ENCODE measurements around the gene RPL11. TPM values are rescaled to one million over a fixed set of nuclear protein-coding genes. Genes with fewer than 3 reads are reported as not detected.

Gene RPL11
- total and polyA plus RNA-seq, 2 of the 8 experiments (the other 6 are each of a cell fraction or from before 2014, with no cell fraction given), result 1,192 to 1,426 TPM

DNA sequence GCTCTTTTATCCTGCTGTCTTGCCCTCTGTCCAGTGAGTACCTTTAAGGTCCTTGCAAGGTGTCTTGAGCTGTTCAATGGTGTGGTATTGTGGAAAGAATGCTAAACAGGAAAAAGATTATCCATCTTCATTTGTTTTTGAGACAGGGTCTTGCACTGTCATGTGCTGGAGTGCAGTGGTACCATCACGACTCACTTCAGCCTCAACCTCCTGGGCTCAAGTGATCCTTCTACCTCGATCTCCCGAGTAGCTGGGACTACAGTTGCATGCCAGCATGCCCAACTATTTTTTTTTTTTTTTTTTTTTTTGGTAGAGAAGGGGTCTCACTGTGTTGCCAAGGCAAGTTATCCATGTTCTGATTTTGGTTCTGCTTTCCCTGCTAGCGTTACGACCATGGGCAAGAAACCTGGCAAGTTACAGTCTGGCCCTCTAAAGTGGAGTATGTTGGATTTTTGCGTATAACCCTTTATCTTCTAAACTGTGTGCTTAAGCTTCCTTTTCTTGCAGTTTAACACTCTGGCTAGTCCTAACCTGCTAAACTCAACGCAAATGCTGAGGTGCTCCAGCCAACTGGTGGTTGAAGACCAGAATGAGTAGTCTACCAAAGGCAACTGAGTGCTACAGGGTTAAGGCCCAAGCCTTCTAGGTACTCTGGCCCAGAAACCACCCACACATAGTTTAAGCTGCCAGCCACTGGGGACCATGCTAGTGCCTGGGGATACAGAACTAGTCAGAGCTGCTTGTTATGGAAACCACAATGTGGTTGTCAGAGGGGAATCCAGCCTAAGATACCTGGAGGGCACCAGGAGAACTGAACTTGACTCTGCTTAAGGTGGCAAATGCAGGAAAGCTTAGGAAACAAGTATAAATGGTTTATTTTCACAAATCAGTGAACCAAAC, 7.9 kb downstream of the RPL11 start:
- H3K23ac ChIP-seq (ENCODE audit: insufficient read length), result no peak overlapping the region
- no peak for FAIRE-seq
- POLR2A ChIA-PET (ENCODE audit: partially characterized antibody), result interaction anchor here (0.6 to 12.3 kb wide), 17 partner anchors 5 to 1045 kb away, joined by 3 to 190 read pairs (median 4); partner anchors contain the start of genes ELOA and RPL11
- no peaks in the 10 kb centered on the region for H3K27me3 ChIP-seq (replicated peaks in 1 of 4; ENCODE audit: control insufficient read depth in 3 of 4, extremely low read depth in 1 of 4, insufficient read depth in 3 of 4, low read length in 3 of 4)
- WGBS, 2 experiments (ENCODE audit: extremely low coverage in 1 of 2, insufficient coverage in 1 of 2, insufficient read length in 1 of 2, insufficient replicate concordance in 2 of 2, low coverage in 1 of 2, low lambda C conversion rate in 2 of 2, missing lambda C conversion rate in 1 of 2), result 94% methylated on average over 7 of the region's 7 CpGs; no CpG with 5 or more reads in 1 of the 2 experiments
- no peak overlapping the region for H3K27ac ChIP-seq (ENCODE audit: low read depth, low read length)
- peaks cover 13 to 70% of the 10 kb centered on the region in 2 experiments for H3K79me2 ChIP-seq (ENCODE audit: control insufficient read depth in 1 of 2, insufficient read depth in 2 of 2, low read length in 2 of 2)
- H2BK12ac ChIP-seq (ENCODE audit: low read depth, low read length), result no peak overlapping the region
- no peak overlapping the region for H3K4me2 ChIP-seq (ENCODE audit: insufficient read depth in 1 of 2, low read depth in 2 of 2, low read length in 2 of 2)
- H2BK5ac ChIP-seq (ENCODE audit: low read depth, low read length), result no peak overlapping the region
- no peak overlapping the region for H3K18ac ChIP-seq (ENCODE audit: extremely low read depth, low read length)
- DNase-seq (ENCODE audit: low read depth in 1 of 2, low spot score in 2 of 2), result no peak
- H3K4me1 ChIP-seq (replicated peaks in 1 of 4; ENCODE audit: control insufficient read depth in 3 of 4, insufficient read depth in 4 of 4, low read length in 3 of 4), result peaks cover 0 to 5% (median under 1%) of the 10 kb centered on the region in 4 experiments; a peak in 2 of 7 replicates
- no peak overlapping the region for H2AFZ ChIP-seq (ENCODE audit: low read length)
- no peak overlapping the region for H2AK5ac ChIP-seq (ENCODE audit: low read depth, low read length)
- H2BK120ac ChIP-seq (replicated peaks; ENCODE audit: low read depth, low read length), result no peak overlapping the region
- H3K9me3 ChIP-seq (ENCODE audit: insufficient read depth in 2 of 2, low read depth in 1 of 2, low read length in 1 of 2), result no peaks in the 10 kb centered on the region
- no peak overlapping the region for H4K5ac ChIP-seq (ENCODE audit: insufficient read length, low read depth, low read length)
- no peak overlapping the region for H4K8ac ChIP-seq (ENCODE audit: extremely low read depth, insufficient read depth, low read length)
- H3K14ac ChIP-seq (ENCODE audit: insufficient read length), result no peak overlapping the region
- no peak overlapping the region for H3K4ac ChIP-seq (replicated peaks; ENCODE audit: insufficient read length, low read depth, low read length)
- CTCF ChIA-PET (ENCODE audit: partially characterized antibody), result interaction anchor here (0.6 to 2.7 kb wide), 9 partner anchors 8 to 296 kb away, joined by 3 to 9 read pairs (median 4); partner anchors contain the start of gene RPL11
- no peak overlapping the region for H2BK20ac ChIP-seq (ENCODE audit: low read length)
- no peak overlapping the region for H2BK15ac ChIP-seq (ENCODE audit: low read length)
- H3K9ac ChIP-seq (replicated peaks in 1 of 4; ENCODE audit: extremely low read depth in 1 of 4, low read depth in 3 of 4, low read length in 3 of 4), result no peak overlapping the region
- H3K79me1 ChIP-seq (ENCODE audit: low read depth, low read length), result peaks cover 5% of the 10 kb centered on the region; the same call in 1 of the 2 replicates
- peaks cover 34 to 37% of the 10 kb centered on the region in 2 experiments for H4K20me1 ChIP-seq (replicated peaks in 1 of 2; ENCODE audit: control insufficient read depth in 1 of 2, insufficient read depth in 2 of 2, low read length in 2 of 2)
- H3K56ac ChIP-seq (replicated peaks; ENCODE audit: insufficient read length, low read depth, low read length), result no peak overlapping the region
- no peak overlapping the region for H4K91ac ChIP-seq (replicated peaks; ENCODE audit: insufficient read length, low read length)
- peaks cover 35 to 88% (median 67%) of the 10 kb centered on the region in 4 experiments for H3K36me3 ChIP-seq (ENCODE audit: control insufficient read depth in 2 of 4, insufficient read depth in 4 of 4, low read length in 3 of 4)
- no peaks in the 10 kb centered on the region for H3K23me2 ChIP-seq (ENCODE audit: low read depth, low read length)
- no peak overlapping the region for H3K4me3 ChIP-seq (ENCODE audit: extremely low read depth in 1 of 4, insufficient read depth in 2 of 4, low read depth in 3 of 4, low read length in 4 of 4)
- TF ChIP-seq MAX (IDR thresholded peaks at IDR 0.05) (no peak), SP1 (IDR thresholded peaks at IDR 0.05; ENCODE audit: low read depth, low read length) (no peak), BACH1 (IDR thresholded peaks at IDR 0.05; ENCODE audit: low read length) (no peak), TEAD4 (IDR thresholded peaks at IDR 0.05; ENCODE audit: low read depth, low read length) (no peak), RAD21 (IDR thresholded peaks at IDR 0.05 in 1 of 2, conservative IDR thresholded peaks at IDR 0.05 in 1 of 2; ENCODE audit: low read depth in 2 of 2, low read length in 2 of 2) (no peak), EZH2 (IDR thresholded peaks at IDR 0.05; ENCODE audit: low read depth, low read length, severe bottlenecking) (no peak), POLR2A (IDR thresholded peaks at IDR 0.05; ENCODE audit: control extremely low read depth in 1 of 2, low read depth in 2 of 2, low read length in 2 of 2) (peak in 1 of 2 experiments; percentile 3; a peak in 1 of 3 replicates), NRF1 (IDR thresholded peaks at IDR 0.05; ENCODE audit: low read depth, low read length) (no peak), POLR2AphosphoS5 (IDR thresholded peaks at IDR 0.05; ENCODE audit: low read depth, low read length) (peak; percentile 63), HDAC6 (IDR thresholded peaks at IDR 0.05; ENCODE audit: low read depth, low read length) (no peak), BRCA1 (IDR thresholded peaks at IDR 0.05; ENCODE audit: low read depth, low read length) (no peak), SP2 (IDR thresholded peaks at IDR 0.05; ENCODE audit: low read length) (no peak)

Measured in H1 (cell line).